KOPT-K1 (cell line): Measurements from ENCODE around the gene ZNF20.
"Not testable (repeated sequence)": the region's sequence is repeated elsewhere in the genome, so short reads cannot be mapped to it uniquely, and the experiment has no call there.

Experiments used
- H3K27ac ChIP-seq: fragments of 200-600 bp; sonication (generic); 2 replicates; pipeline ENCODE4 v1.5.1; 2016; ENCODE audit warnings: antibody characterized with exemption, mild to moderate bottlenecking, low read depth, low read length; ENCODE audit not compliant: poor library complexity, severe bottlenecking
- H3K36me3 ChIP-seq: fragments of 200-600 bp; sonication (generic); 2 replicates; pipeline ENCODE4 v1.5.1; 2017; ENCODE audit warnings: antibody characterized with exemption, mild to moderate bottlenecking, low read length, moderate library complexity; ENCODE audit not compliant: insufficient read depth
- H3K9me3 ChIP-seq: fragments of 200-600 bp; sonication (generic); 2 replicates; pipeline ENCODE4 v1.5.1; 2017; ENCODE audit warnings: antibody characterized with exemption, low read length, mild to moderate bottlenecking; ENCODE audit not compliant: insufficient read depth, poor library complexity, severe bottlenecking

ZNF20 gene

DNA sequence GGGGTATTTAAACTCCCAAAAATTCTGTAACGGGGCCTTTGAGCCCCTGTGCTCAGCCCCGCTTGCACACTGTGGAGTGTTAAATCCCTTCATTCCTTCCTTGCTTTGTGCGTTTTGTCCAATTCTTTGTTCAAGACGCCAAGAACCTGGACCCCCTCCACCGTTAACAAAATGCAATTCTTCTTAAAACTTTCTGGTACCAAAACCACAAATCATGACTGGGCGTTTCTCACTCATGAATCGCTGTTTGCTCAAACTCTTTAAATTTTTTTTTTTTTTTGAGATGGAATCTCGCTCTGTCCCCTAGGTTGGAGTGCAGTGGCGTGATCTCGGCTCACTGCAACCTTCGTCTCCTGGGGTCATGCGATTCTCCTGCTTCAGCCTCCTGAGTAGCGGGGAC, 881 bp downstream of the ZNF20 start:
- H3K27ac ChIP-seq: peak overlapping the region; percentile 80

GRCh38 chr19:12137221-12137940, 2.8 kb downstream of the ZNF20 start:
- Histone ChIP-seq H3K9me3 (peaks cover 26% of the 10 kb centered on the region), H3K36me3 (peaks cover 46% of the 10 kb centered on the region), H3K27ac (no peak overlapping the region)

More for the DNA sequence above, 881 bp downstream of the ZNF20 start:
- Histone ChIP-seq H3K36me3 (peaks cover 27% of the 10 kb centered on the region), H3K9me3 (peaks cover 7% of the 10 kb centered on the region)

- peaks cover 62% of the 10 kb centered on the region for H3K9me3 ChIP-seq
- peaks cover 73% of the 10 kb centered on the region for H3K36me3 ChIP-seq
- H3K27ac ChIP-seq: no peak overlapping the region
These were observed 7.1 kb downstream of the ZNF20 start for GRCh38 chr19:12133069-12133468.

DNA sequence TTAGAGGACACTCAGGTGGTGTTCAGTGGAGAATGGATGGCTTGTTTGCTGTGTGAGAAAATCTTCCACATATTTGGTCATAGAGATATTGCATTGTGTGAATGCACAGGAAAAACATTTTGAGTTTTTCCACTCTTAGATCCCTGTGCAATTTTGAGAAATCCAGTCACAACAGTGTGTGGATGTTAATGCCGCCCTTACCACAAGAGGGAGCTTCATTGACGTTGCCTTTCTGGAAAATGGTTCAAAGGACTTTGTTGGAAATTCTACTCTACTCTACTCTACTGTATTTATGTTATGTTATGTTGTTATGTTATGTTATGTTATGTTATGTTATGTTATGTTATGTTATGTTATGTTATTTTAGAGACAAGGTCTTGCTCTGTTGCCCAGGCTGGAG, 13.4 kb downstream of the ZNF20 start:
- Histone ChIP-seq H3K36me3 (peaks cover 20% of the 10 kb centered on the region), H3K9me3 (peaks cover 33% of the 10 kb centered on the region)

GRCh38 chr19:12117201-12117970, 22.8 kb downstream of the ZNF20 start:
- Histone ChIP-seq H3K36me3 (peaks cover 52% of the 10 kb centered on the region), H3K9me3 (peaks cover 13% of the 10 kb centered on the region), H3K27ac (no peak overlapping the region)

More for the DNA sequence above, 13.4 kb downstream of the ZNF20 start:
- H3K27ac ChIP-seq: no peak overlapping the region

- H3K27ac ChIP-seq: no peak overlapping the region
- H3K36me3 ChIP-seq: peaks cover 92% of the 10 kb centered on the region
- H3K9me3 ChIP-seq: peaks cover 48% of the 10 kb centered on the region
These were observed 27.0 kb downstream of the ZNF20 start for GRCh38 chr19:12113121-12113520.

DNA sequence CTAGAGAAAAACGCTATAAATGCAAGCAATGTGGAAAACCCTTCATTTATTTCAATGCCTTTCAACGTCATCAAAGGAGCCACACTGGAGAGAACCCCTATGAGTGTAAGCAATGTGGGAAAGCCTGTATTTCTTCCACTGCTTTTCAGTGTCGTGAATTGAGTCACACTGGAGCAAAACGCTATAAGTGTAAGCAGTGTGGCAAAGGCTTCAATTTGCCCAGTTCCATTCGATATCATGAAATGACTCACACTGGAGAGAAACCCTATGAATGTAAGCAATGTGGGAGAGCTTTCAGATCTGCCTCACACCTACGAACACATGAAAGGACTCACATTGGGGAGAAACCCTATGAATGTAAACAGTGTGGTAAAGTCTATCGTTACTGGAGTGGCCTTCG, 27.4 kb downstream of the ZNF20 start:
- Histone ChIP-seq H3K9me3 (peaks cover 48% of the 10 kb centered on the region), H3K27ac (no peak overlapping the region), H3K36me3 (peaks cover 91% of the 10 kb centered on the region)

DNA sequence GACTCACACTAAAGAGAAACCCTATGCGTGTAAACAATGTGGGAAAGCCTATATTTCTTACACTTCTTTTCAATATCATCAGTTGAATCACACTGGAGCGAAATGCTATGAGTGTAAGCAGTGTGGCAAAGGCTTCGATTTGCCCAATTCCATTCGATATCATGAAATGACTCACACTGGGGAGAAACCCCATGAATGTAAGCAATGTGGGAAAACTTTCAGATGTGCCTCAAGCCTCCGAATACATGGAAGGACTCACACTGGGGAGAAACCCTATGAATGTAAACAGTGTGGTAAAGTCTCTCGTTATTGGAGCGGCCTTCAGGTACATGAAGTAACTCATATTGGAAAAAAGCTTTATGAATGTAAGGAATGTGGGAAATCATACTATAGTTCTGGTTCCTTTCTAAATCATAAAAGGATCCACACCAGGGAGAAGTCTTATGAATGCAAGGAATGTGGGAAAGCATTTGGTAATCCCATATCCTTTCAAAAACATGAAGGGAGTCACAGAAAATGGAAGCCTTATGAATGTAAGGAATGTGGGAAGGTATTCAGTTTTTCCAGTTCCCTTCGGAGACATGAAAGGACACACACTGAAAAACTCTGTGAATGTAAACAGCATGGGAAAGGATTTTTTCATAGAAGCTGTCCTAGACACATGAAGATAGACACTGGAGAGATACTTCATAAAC, 28.1 kb downstream of the ZNF20 start:
- Histone ChIP-seq H3K9me3 (peaks cover 52% of the 10 kb centered on the region), H3K36me3 (peaks cover 86% of the 10 kb centered on the region), H3K27ac (no peak overlapping the region)

GRCh38 chr19:12111176-12111575, 29.0 kb downstream of the ZNF20 start:
- H3K9me3 ChIP-seq: peaks cover 61% of the 10 kb centered on the region
- peaks cover 87% of the 10 kb centered on the region for H3K36me3 ChIP-seq
- no peak overlapping the region for H3K27ac ChIP-seq

DNA sequence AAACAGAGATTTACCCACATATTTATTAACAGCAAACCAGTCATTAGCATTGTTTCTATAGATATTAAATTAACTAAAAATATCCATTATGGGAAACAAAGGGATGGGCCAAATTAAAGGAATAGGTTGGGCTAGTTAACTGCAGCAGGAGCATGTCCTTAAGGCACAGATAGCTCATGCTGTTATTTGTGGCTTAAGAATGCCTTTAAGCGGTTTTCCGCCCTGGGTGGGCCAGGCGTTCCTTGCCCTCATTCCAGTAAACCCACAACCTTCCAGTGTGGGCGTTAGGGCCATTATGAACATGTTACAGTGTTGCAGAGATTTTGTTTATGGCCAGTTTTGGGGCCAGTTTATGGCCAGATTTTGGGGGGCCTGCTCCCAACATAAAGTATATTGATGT, 36.2 kb downstream of the ZNF20 start:
- Histone ChIP-seq H3K36me3 (peaks cover 37% of the 10 kb centered on the region), H3K9me3 (peaks cover 42% of the 10 kb centered on the region)
- H3K27ac ChIP-seq: not testable (repeated sequence)

DNA sequence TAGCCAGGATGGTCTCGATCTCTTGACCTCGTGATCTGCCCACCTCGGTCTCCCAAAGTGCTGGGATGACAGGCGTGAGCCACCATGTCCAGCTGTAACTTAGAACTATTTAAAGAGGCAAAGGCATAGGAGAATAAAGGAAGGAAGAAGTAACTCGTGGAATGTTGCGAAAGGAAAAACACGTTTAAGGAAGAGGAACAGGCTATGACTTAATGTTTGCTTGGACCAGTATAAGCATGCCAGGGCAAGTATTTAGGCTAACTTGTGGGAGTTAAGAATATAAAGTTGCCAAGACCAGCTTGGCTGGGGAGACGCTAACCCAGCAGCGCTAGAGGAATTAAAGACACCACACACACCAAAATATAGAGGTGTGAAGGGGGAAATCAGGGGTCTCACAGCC, 42.1 kb downstream of the ZNF20 start:
- Histone ChIP-seq H3K27ac (no peak overlapping the region), H3K36me3 (peaks cover 62% of the 10 kb centered on the region), H3K9me3 (peaks cover 40% of the 10 kb centered on the region)

DNA sequence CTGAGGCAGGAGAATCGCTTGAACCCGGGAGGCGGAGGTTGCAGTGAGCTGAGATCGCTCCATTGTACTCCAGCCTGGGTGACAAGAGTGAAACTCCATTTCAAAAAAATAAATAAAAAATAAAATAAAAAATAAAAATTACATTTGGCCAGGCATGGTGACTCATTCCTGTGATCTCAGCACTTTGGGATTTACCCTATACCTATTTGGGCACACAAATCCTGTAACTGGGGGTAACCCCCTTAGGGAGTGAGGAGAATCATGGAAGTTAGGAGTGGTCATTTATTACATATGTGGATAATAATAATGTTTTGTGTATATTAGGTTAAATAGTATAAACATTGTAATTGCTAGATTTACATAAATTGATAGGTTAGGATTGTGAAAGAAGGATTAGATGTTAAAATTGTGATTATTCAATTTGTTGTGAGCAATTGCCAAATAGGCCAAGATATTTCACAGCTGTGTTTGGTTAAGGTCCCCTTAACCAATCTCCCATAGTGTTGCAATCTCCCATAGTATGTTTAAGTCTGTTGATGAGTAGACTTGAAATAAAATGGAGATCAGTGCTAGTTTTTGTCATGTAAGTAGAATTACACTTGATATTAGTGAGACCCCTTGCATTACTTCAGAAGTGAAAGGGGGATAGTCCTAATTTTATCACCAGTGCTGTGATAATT, 44.9 kb downstream of the ZNF20 start:
- peaks cover 32% of the 10 kb centered on the region for H3K9me3 ChIP-seq
- H3K36me3 ChIP-seq: peaks cover 61% of the 10 kb centered on the region
- no peak overlapping the region for H3K27ac ChIP-seq

DNA sequence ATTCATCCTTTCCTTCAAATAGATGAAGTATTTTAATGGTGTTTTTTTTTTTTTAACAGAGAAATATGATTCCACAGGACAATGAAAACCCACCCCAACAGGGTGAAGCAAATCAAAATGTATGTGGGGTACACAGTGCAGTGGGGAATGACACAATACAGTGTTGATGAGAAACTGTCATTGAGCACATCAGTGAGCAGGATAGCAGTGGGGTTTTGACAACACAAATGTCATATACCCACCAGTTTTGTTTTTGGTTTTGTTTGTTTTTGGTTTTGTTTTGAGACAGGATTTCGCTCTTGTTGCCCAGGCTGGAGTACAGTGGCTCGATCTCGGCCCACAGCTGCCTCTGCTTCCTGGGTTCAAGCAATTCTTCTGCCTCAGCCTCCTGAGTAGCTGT, 46.4 kb downstream of the ZNF20 start:
- peaks cover 17% of the 10 kb centered on the region for H3K9me3 ChIP-seq
- H3K27ac ChIP-seq: no peak overlapping the region
- peaks cover 46% of the 10 kb centered on the region for H3K36me3 ChIP-seq

DNA sequence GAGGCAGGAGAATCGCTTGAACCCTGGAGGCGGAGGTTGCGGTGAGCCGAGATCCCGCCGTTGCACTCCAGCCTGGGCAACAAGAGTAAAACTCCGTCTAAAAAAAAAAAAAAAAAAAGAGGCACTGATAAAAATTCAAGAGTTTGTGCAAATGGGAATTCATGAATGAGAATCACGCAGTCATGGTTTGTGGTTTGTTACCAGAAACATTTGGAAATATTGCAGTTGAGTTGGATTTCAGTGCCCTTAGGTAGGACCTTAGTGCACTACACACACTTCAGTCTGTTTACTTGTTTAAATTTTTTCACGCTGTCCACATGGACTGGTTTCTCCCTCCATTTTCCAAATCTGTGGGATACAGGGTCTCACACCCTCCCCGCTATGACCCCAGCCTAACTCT, 47.2 kb downstream of the ZNF20 start:
- Histone ChIP-seq H3K36me3 (peaks cover 38% of the 10 kb centered on the region), H3K9me3 (peaks cover 9% of the 10 kb centered on the region), H3K27ac (peak overlapping the region; percentile 89)
